Activated CD4-positive, alpha-beta T cell treated with anti-CD3 and anti-CD28 coated beads, Interleukin-2, amount 10 ng/mL, durations not matched to agents 24 days and 14 days (primary cell): ENCODE measurements around the gene TMCC3. TPM values are rescaled to one million over a fixed set of nuclear protein-coding genes. Genes with fewer than 3 reads are reported as not detected.
"Not testable (repeated sequence)": the region's sequence is repeated elsewhere in the genome, so short reads cannot be mapped to it uniquely, and the experiment has no call there.

Source experiments
- DNase-seq: peaks from one replicate; pipeline ENCODE4 v3.0.0; 2022
- H3K27ac Mint-ChIP-seq: one replicate; pipeline ENCODE4 v1.8.0; 2022; ENCODE audit warnings: mild to moderate bottlenecking, mixed read lengths
- H3K27me3 Mint-ChIP-seq: one replicate; pipeline ENCODE4 v1.8.0; 2022; ENCODE audit warnings: mixed read lengths
- H3K36me3 Mint-ChIP-seq: one replicate; pipeline ENCODE4 v1.8.0; 2022; ENCODE audit warnings: low read depth, mild to moderate bottlenecking, mixed read lengths
- H3K4me1 Mint-ChIP-seq: one replicate; pipeline ENCODE4 v1.8.0; 2021; ENCODE audit warnings: mixed read lengths
- H3K4me3 Mint-ChIP-seq: one replicate; pipeline ENCODE4 v1.8.0; 2022; ENCODE audit warnings: mild to moderate bottlenecking, moderate library complexity, mixed read lengths
- H3K9me3 Mint-ChIP-seq: one replicate; pipeline ENCODE4 v1.8.0; 2021; ENCODE audit warnings: mixed read lengths
- intact Hi-C: fragments of 100-400 bp; cut with micrococcal nuclease; formaldehyde crosslinking; loops from one replicate; pipeline ENCODE4 v1.15.1; 2023
- total RNA-seq: library from RNA; stranded (reverse); gene quantifications from 2 replicates; pipeline ENCODE4 v1.2.3, GENCODE V29; 2022

The TMCC3 gene, protein sequence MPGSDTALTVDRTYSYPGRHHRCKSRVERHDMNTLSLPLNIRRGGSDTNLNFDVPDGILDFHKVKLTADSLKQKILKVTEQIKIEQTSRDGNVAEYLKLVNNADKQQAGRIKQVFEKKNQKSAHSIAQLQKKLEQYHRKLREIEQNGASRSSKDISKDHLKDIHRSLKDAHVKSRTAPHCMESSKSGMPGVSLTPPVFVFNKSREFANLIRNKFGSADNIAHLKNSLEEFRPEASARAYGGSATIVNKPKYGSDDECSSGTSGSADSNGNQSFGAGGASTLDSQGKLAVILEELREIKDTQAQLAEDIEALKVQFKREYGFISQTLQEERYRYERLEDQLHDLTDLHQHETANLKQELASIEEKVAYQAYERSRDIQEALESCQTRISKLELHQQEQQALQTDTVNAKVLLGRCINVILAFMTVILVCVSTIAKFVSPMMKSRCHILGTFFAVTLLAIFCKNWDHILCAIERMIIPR
- total RNA-seq: 0.02 TPM in 1 of 2 replicates, not detected in the other

DNA sequence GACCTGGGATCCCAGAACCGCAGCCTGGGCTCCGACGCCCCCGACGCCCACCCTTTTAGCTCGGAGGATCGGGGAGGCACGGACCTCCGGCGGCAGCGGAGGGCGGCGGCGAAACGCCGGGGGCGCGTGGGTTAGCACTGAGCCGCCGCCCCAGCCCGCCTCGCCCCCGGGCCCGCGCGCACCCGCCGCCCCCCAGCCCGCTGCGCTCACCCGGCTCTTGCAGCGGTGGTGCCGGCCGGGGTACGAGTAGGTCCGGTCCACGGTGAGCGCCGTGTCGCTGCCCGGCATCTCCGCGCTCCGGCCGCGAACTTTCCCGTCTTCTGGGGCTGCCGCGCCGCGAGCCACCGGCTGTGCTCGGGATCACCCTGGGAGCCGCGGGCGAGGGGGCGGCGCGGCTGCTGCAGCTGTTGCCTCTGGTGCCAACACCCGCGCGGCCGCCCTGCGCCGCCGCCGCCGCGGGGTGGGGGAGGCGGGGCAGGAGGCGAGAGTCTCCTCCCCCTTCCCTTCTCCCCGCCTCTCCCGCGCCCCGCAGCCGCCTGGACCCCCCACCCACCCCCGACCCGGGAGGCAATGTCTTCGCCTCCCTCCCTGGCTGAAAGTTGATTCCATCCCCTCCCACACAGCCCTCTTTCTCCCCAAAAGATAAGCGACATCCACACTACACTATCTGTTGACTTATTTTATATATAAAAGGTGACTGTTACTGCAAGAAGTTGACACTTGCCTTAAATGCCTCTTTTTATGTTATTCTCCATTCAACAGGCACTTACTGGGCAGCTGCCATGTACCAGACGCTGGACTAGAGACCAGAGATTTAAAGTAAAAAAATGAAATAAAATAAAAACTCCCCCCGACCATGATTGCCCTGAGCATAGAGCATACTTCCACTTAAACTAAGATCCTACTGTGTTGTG, at the start of gene TMCC3:
TMCC3 (minus strand) TSS at position 415 of the 914 bp plus-strand sequence; CDS start at position 288, 127 bp downstream.
- H3K4me3 Mint-ChIP-seq: peak within 1 kb of the TSS; percentile 79
- DNase-seq: peak; percentile 68
- H3K27ac Mint-ChIP-seq: no peak within 1 kb of the TSS
- intact Hi-C loops: no loop called here
- H3K36me3 Mint-ChIP-seq: no peaks in the 10 kb centered on the region
- H3K9me3 Mint-ChIP-seq: no peaks in the 10 kb centered on the region
- peaks cover 8% of the 10 kb centered on the region for H3K4me1 Mint-ChIP-seq
- peaks cover 69% of the 10 kb centered on the region for H3K27me3 Mint-ChIP-seq

DNA sequence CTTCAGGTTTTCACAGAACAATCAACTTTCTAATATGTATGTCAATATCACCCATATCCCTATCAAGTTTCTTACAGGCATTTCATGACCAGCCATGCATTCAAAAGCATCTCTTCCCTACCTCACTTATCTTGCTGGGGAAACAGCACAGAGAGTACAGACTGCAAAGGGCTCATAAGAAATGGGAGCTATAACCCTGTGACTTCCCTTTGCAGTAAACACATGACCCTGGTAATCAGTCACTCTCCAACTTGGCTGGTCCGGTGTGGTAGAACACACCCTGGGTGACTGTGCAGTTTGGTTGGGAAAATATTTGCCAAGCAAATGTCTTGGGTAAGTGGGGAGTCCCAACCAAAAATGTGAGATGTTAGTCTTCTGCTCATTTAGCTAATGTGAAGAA, 49.4 kb upstream of the TMCC3 start:
- intact Hi-C loops: no loop called here
- Mint-ChIP-seq H3K9me3 (no peaks in the 10 kb centered on the region), H3K27me3 (peaks cover 31% of the 10 kb centered on the region), H3K4me1 (no peaks in the 10 kb centered on the region), H3K36me3 (no peaks in the 10 kb centered on the region), H3K27ac (no peak overlapping the region), H3K4me3 (no peak overlapping the region)
- no peak for DNase-seq

DNA sequence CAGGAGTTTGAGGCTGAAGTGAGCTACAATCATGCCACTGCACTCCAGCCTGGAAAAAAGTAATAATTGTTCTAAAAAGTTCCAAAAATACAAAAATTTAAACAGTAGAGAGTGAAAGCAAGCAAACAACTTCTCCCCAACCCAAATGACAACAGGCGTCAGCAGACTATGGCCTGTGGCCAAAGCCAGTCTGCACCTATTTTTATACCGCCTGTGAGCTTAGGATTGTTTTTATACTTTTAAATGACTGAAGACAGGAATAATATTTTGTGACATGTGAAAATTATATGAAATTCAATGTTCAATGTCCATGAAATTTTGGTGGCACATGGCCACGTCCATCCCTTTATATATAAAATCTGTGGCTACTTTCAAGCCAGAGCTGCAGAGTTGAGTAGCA, 48.2 kb upstream of the TMCC3 start:
- Mint-ChIP-seq H3K36me3 (no peaks in the 10 kb centered on the region), H3K27me3 (peaks cover 27% of the 10 kb centered on the region), H3K9me3 (no peaks in the 10 kb centered on the region), H3K27ac (no peak overlapping the region), H3K4me3 (no peak overlapping the region), H3K4me1 (no peaks in the 10 kb centered on the region)
- no peak for DNase-seq
- intact Hi-C loops: no loop called here

DNA sequence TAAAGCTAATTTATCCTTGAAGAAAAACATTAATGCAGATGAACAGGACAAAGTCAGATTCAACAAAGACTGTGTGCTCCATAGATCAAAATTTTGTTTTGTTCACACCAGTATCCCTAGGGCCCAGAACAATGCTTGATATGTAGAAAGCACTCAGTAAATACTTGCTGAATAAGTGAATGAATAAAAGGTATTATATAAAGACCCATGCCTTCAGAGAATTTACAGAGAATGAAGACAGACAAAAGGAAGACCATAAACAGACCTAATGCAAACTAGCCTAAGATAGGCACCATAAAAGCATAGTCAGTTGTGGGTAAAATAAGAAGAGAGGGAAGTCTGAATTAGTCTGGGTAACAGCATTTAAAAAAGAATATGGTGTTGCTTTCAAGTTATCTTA, 47.3 kb upstream of the TMCC3 start:
- H3K4me1 Mint-ChIP-seq: no peaks in the 10 kb centered on the region
- DNase-seq: no peak
- intact Hi-C loops: no loop called here
- H3K4me3 Mint-ChIP-seq: no peak overlapping the region
- no peaks in the 10 kb centered on the region for H3K9me3 Mint-ChIP-seq
- no peaks in the 10 kb centered on the region for H3K36me3 Mint-ChIP-seq
- H3K27me3 Mint-ChIP-seq: peaks cover 23% of the 10 kb centered on the region
- H3K27ac Mint-ChIP-seq: no peak overlapping the region

DNA sequence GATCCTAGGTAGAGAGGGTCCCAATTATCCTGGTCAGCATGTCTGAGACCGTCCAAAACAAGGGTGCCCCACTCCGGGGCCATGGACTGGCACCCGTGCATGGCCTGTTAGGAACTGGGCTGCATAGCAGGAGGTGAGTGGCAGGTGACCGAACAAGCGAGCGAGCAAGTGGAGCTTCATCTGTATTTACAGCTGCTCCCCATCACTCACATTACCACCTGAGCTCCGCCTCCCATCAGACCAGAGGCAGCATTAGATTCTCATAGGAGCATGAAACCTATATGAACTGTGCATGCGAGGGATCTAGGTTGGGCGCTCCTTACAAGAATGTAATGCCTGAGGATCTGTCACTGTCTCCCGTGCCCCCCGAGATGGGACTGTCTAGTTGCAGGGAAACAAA, 44.4 kb upstream of the TMCC3 start:
- no peak for DNase-seq
- intact Hi-C loops: no loop called here
- Mint-ChIP-seq H3K27ac (no peak overlapping the region), H3K36me3 (no peaks in the 10 kb centered on the region), H3K9me3 (no peaks in the 10 kb centered on the region), H3K27me3 (peaks cover 9% of the 10 kb centered on the region), H3K4me1 (no peaks in the 10 kb centered on the region), H3K4me3 (no peak overlapping the region)

DNA sequence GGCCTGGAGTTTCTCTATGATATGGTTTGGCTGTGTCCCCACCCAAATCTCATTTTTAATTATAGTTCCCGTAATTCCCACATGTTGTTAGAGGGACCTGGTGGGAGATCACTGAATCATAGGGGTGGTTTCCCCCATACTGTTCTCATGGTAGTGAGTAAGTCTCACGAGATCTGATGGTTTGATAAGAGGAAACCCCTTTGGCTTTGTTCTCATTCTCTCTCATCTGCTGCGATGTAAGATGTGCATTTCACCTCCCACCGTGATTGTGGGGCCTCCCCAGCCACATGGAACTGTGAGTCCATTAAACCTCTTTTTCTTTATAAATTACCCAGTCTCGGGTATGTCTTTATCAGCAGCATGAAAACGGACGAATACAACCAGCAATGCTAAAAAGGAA, 42.5 kb upstream of the TMCC3 start:
- H3K27me3 Mint-ChIP-seq, H3K4me1 Mint-ChIP-seq, intact Hi-C loops, H3K9me3 Mint-ChIP-seq, DNase-seq, H3K4me3 Mint-ChIP-seq, H3K27ac Mint-ChIP-seq, H3K36me3 Mint-ChIP-seq: not testable (repeated sequence)

DNA sequence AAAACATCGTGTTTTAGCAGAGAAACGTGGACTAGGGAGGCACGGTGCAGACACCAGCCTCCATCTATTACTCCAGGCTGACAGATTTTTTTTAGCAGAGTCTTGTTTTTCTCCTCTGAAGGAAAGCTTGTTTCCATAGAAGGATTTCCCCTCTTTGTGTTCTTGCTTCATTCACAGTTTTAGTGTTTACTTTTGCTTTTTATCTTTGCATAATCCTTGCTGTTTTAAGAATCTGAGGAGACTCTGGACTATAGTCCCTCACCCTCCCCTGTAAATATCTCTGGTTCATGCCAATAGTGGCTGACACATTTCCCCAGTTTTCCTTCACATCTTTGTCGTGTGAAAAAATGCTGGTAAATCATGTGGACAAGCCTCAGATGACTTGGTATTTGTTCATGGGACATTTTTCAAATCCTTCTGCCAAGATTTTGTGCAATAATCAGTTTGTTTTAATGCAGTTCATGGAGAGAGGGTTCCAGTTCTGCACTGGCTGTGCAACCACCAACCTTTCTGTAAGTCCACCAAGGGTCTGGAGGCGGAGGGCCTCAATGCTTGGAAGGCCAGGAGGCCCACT, 39.9 kb upstream of the TMCC3 start:
- no peaks in the 10 kb centered on the region for H3K9me3 Mint-ChIP-seq
- no peaks in the 10 kb centered on the region for H3K4me1 Mint-ChIP-seq
- H3K27ac Mint-ChIP-seq: no peak overlapping the region
- H3K36me3 Mint-ChIP-seq: no peaks in the 10 kb centered on the region
- intact Hi-C loops: no loop called here
- DNase-seq: no peak
- no peak overlapping the region for H3K4me3 Mint-ChIP-seq
- H3K27me3 Mint-ChIP-seq: peaks cover 2% of the 10 kb centered on the region

DNA sequence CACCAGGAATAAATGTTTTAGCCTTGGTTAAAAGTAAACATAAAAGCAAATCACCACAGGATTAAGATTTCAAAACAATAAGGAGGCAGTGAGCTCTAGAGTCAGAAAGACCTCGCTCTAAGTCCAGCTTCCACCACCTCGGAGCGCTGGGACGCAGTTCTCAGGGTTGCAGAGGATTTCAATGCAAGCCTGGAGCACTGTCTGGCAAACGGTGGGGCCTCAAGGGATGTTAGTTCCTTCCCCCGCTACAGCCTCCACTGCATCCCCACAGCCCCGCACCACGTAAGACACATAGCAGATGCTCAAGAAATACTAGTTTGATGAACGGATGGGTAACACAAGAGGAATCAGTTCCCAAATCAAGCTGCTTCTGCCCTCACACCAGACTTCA, 39.3 kb upstream of the TMCC3 start:
- Mint-ChIP-seq H3K27ac (no peak overlapping the region), H3K36me3 (no peaks in the 10 kb centered on the region), H3K27me3 (peaks cover 2% of the 10 kb centered on the region), H3K9me3 (no peaks in the 10 kb centered on the region), H3K4me3 (no peak overlapping the region), H3K4me1 (no peaks in the 10 kb centered on the region)
- no peak for DNase-seq
- intact Hi-C loops: no loop called here

DNA sequence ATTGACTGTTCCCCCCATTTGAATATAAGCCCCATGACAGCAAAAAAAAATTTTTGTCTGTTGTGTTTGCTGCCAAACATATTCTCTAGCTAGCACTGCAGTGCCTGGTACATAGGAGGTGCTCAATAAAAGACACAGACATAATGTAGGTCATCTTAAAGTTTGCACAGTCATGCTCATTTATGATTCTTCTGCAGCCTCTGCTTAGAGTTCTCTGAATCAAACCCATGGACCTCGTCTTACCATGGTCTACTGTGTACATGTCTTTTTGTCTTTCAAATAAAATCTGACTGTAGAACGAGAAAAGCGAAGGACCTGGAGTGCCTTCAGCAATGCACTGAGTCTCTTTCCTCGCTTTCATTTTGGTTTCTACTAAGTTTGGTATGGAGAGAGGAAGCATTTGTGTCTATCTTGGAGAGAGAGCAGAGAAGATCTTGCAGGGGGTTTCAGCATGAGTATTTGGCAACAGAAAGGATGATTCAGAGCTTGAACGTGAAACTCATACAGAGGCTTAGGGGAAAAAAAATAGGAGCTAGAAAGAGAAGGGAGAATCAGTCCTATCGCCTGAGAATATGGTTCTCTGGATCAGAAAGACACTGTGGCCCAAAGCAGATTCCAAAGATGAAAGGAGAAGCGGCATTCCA, 38.8 kb upstream of the TMCC3 start:
- Mint-ChIP-seq H3K4me1 (no peaks in the 10 kb centered on the region), H3K36me3 (no peaks in the 10 kb centered on the region), H3K27ac (no peak overlapping the region), H3K27me3 (peaks cover 2% of the 10 kb centered on the region), H3K4me3 (no peak overlapping the region), H3K9me3 (no peaks in the 10 kb centered on the region)
- intact Hi-C loops: no loop called here
- no peak for DNase-seq

DNA sequence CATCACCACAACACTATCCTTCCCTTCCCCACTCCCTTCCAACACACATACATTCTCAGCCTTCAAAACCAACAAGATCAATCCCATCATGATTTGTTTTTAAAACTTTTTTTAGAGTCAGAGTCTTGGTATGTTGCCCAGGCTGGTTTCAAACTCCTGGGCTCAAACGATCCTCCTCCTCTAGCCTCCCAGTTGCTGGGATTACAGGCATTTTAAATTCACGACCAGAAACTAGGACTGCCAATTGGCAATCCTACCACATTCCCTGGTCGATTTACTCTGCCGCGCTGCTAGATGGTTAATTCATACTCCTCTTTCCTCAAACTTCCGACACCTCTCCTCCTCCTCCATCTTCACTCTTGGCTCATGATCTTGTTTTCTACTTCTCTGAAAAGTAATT, 37.5 kb upstream of the TMCC3 start:
- DNase-seq: no peak
- intact Hi-C loops: no loop called here
- Mint-ChIP-seq H3K4me1 (no peaks in the 10 kb centered on the region), H3K36me3 (no peaks in the 10 kb centered on the region), H3K4me3 (no peak overlapping the region), H3K9me3 (no peaks in the 10 kb centered on the region), H3K27ac (no peak overlapping the region), H3K27me3 (peaks cover 6% of the 10 kb centered on the region)

DNA sequence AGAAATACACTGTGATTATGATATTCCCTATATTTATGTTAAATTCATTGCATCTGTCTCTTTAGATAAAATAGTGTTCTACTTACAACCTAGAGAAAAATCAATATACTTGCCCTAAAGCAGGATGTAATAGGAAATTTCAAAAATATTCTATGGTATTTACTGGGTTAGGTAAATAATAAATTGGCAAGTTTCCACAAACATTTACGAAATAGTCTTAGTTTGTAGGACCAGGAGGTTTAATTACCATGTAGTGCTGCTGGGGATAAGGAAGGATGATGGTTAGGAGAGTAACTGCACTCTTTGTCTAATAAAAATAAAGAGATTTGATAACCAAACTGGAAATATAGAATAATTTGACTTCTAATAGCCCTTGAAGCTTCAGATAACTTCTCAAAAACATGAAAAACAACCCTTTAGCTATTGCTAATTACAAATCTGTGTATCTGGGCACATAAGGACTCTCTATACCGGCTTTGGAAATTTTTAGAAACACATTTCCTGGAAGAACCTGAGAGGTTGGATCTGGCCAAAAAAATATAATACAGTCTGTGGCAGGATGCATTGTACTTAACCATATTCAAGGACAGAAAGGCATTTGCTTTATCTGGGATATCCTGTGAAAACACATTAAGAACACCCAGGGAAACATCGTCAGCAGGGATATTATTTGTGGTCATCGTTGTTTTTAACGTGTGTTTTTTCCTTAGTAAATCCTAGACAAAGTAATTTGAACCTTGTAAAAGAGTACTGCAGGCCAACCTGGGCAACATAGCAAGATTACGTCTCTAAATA, 36.7 kb upstream of the TMCC3 start:
- H3K4me3 Mint-ChIP-seq: no peak overlapping the region
- H3K4me1 Mint-ChIP-seq: no peaks in the 10 kb centered on the region
- no peaks in the 10 kb centered on the region for H3K36me3 Mint-ChIP-seq
- no peak for DNase-seq
- H3K9me3 Mint-ChIP-seq: no peaks in the 10 kb centered on the region
- H3K27ac Mint-ChIP-seq: no peak overlapping the region
- H3K27me3 Mint-ChIP-seq: peaks cover 6% of the 10 kb centered on the region
- intact Hi-C loops: no loop called here

DNA sequence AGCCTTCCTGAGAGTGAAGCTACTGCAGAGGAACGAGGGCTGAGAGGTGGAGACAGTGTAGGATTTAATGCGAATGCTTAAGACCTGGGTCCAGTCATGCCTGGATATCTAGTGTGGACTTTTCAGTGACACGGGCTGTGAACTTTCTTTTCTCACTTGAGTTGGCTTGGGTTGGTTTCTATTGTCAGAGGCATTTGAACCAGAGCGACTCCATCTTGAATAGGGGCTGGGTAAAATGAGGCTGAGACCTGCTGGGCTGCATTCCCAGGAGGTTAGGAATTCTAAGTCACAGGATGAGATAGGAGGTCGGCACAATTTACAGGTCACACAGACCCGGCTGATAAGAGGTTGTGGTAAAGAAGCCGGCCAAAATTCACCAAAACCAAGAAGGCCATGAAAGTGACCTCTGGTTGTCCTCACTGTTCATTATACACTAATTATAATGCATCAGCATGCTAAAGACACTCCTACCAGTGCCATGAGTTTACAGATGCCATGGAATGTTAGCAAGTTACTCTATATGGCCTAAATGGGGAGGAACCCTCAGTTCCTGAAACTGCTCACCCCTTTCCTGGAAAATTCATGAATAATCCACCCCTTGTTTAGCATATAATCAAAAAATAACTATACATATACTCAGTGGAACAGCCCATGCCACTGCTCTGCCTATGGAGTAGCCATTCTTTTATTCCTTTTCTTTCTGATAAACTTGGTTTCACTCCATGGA, 34.2 kb upstream of the TMCC3 start:
- Mint-ChIP-seq H3K4me1 (no peaks in the 10 kb centered on the region), H3K4me3 (no peak overlapping the region), H3K27ac (no peak overlapping the region), H3K36me3 (no peaks in the 10 kb centered on the region), H3K9me3 (no peaks in the 10 kb centered on the region), H3K27me3 (peaks cover 6% of the 10 kb centered on the region)
- intact Hi-C loops: no loop called here
- no peak for DNase-seq
